Measurements from ENCODE around the gene TOX3. TPM values are rescaled to one million over a fixed set of nuclear protein-coding genes. Genes with fewer than 3 reads are reported as not detected.

Gene TOX3
- total and polyA plus RNA-seq, 2 of the 13 experiments (the other 11 are each of a cell fraction or from before 2014, with no cell fraction given): 14.5 to 98.6 TPM

DNA sequence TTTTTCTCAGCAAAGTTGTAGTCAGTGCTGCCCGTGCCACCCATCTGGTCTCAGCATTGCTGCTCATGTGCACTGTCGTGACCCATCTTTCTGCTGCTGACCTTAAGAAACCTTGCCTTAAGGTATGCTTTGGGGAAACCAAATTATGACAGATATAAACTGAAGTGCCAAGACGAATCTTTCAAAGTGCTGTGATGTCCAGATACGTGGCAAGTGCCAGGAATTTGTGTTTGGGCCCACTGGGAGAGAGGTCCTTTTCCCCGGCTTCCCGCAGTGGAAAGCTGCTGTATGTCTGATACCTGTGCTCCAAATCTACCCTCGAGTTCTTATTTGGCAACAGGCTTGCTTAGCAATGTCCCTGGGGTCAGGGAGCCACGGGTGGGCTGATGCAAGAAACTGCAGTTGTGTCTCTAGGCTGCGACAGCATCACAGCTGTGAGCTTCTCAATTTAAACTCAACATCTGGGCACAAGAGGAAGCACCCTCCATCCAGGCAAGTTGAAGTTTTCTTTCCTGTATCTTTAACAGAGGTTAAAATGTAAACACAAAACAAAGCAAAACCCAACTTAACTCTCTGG lies 30.3 kb upstream of the TOX3 start:
- H3K4me3 ChIP-seq (replicated peaks in 1 of 3; ENCODE audit: insufficient read depth in 1 of 3, low read depth in 2 of 3, low read length in 3 of 3): no peak overlapping the region
- no peaks in the 10 kb centered on the region for H3K27me3 ChIP-seq (ENCODE audit: control insufficient read depth in 1 of 2, insufficient read depth in 2 of 2, low read length in 2 of 2)
- DNase-seq (ENCODE audit: low spot score) (no peak), FAIRE-seq (no peak), ATAC-seq (no peak)
- no peaks in the 10 kb centered on the region for H3K79me2 ChIP-seq (ENCODE audit: insufficient read depth, low read length)
- no peak overlapping the region for H2AFZ ChIP-seq (ENCODE audit: low read length)
- in situ Hi-C loops (cut with HindIII; ENCODE audit: extremely low pct_ligation_motif_present, low pct_unique_long_range_greater_than_20kb) (no loop called here), intact Hi-C loops (cut with micrococcal nuclease; ENCODE audit: unreplicated experiment) (no loop called here)
- H3K4me1 ChIP-seq (ENCODE audit: insufficient read depth, low read length): peaks cover 99% of the 10 kb centered on the region
- no peak overlapping the region for H3K27ac ChIP-seq (ENCODE audit: extremely low read length, insufficient read depth, low read length)
- 66% methylated on average over 8 of the region's 9 CpGs for WGBS (ENCODE audit: low lambda C conversion rate)
- H3K9ac ChIP-seq (ENCODE audit: insufficient read depth, low read depth, low read length): no peak overlapping the region
- H3K9me3 ChIP-seq (ENCODE audit: low read length): no peaks in the 10 kb centered on the region
- BruUV-seq (replicated peaks): no TSS peak
- H3K36me3 ChIP-seq (replicated peaks in 1 of 2; ENCODE audit: control insufficient read depth in 1 of 2, insufficient read depth in 2 of 2, low read length in 2 of 2): no peaks in the 10 kb centered on the region
- ChIA-PET POLR2A (interaction anchor here (0.7 to 3.4 kb wide), 11 partner anchors 12 to 88 kb away, joined by 3 to 57 read pairs (median 12); partner anchors contain the start of gene TOX3), CTCF (ENCODE audit: low intra/inter-chr PET ratio, low total read pairs) (no interaction called here)
- H3K4me2 ChIP-seq (ENCODE audit: low read depth, low read length): peak overlapping the region; percentile 56; the same call in 1 of the 2 replicates
- H4K20me1 ChIP-seq (ENCODE audit: insufficient read depth, low read length): no peaks in the 10 kb centered on the region
- TF ChIP-seq THAP11 (CRISPR knock-in tag; IDR thresholded peaks at IDR 0.05) (peak; percentile 36; the same call in 1 of the 2 replicates), MTERF4 (CRISPR knock-in tag; IDR thresholded peaks at IDR 0.05) (no peak), SALL1 (CRISPR knock-in tag; IDR thresholded peaks at IDR 0.05) (peak; percentile 48; the same call in 1 of the 2 replicates), NR2F6 (IDR thresholded peaks at IDR 0.05) (no peak), NR2F6 (CRISPR knock-in tag; IDR thresholded peaks at IDR 0.05) (no peak), GABPB1 (CRISPR knock-in tag; IDR thresholded peaks at IDR 0.05) (peak; percentile 15; the same call in 1 of the 2 replicates), YY1 (IDR thresholded peaks at IDR 0.05; ENCODE audit: insufficient read depth, insufficient replicate concordance, low read depth, low read length) (no peak), NR2C2 (CRISPR knock-in tag; IDR thresholded peaks at IDR 0.05; ENCODE audit: borderline replicate concordance) (peak; percentile 61), ARID3A (IDR thresholded peaks at IDR 0.05; ENCODE audit: low read depth, low read length) (no peak), GATA4 (IDR thresholded peaks at IDR 0.05; ENCODE audit: borderline replicate concordance, low read depth) (no peak), ZNF3 (CRISPR knock-in tag; IDR thresholded peaks at IDR 0.05) (no peak), ZNF512B (CRISPR knock-in tag; IDR thresholded peaks at IDR 0.05; ENCODE audit: borderline replicate concordance) (no peak), FOSL2 (CRISPR knock-in tag; IDR thresholded peaks at IDR 0.05) (peak; percentile 55), IRF1 (CRISPR knock-in tag; IDR thresholded peaks at IDR 0.05; ENCODE audit: low read depth) (no peak), ZKSCAN5 (CRISPR knock-in tag; IDR thresholded peaks at IDR 0.05) (no peak)
